HG03439 (cell line): ENCODE data around the gene B4GALT6.

Experiments used
- ATAC-seq: cut with Tn5 transposase; IDR thresholded peaks from one replicate; pipeline ENCODE4 v1.9.1; 2021; ENCODE audit warnings: mild to moderate bottlenecking, moderate library complexity; ENCODE audit not compliant: unreplicated experiment

B4GALT6 gene

DNA sequence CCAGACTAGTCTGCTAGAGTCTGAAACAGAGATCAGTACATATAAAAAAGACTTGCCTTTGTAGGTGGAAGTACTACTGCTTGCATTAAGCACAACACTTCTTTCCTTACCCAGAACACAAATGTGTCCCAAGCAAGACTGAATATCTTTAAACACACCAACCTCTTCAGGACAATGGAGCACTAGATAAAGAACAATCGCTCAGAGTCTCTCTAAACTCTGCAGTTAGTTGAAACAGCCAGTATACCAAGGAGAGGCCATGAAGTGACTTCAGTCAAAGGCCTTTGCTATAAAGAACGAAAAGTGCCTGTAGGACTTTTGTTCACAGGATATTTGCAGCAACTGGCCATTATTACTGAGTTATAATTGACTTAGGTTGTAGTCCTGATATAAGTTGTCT, 9.9 kb upstream of the B4GALT6 start:
- no peak for ATAC-seq

- ATAC-seq, result no peak
Observed at GRCh38 chr18:31688606-31689005, 4.2 kb upstream of the B4GALT6 start.

GRCh38 chr18:31686986-31687928, 2.9 kb upstream of the B4GALT6 start:
- ATAC-seq, result no peak

DNA sequence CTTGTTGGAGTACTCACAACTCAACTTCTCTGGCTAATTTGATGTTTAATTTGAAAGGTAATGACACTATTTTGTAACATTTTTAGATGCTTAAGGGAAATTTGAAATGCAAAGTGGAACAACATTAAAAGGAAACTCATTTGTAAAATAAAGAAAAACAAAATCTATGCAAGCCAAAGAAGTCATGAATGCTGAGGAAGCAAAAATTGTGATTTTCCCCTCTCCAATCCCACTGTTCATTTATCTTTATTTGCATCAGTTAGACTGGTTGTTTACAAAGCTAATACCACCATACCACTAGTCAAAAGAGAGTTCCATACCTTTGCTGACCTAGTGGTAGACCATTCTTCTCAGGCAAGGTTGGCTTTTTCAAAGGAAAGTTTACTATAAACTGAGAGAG, 2.2 kb upstream of the B4GALT6 start:
- ATAC-seq, result no peak

DNA sequence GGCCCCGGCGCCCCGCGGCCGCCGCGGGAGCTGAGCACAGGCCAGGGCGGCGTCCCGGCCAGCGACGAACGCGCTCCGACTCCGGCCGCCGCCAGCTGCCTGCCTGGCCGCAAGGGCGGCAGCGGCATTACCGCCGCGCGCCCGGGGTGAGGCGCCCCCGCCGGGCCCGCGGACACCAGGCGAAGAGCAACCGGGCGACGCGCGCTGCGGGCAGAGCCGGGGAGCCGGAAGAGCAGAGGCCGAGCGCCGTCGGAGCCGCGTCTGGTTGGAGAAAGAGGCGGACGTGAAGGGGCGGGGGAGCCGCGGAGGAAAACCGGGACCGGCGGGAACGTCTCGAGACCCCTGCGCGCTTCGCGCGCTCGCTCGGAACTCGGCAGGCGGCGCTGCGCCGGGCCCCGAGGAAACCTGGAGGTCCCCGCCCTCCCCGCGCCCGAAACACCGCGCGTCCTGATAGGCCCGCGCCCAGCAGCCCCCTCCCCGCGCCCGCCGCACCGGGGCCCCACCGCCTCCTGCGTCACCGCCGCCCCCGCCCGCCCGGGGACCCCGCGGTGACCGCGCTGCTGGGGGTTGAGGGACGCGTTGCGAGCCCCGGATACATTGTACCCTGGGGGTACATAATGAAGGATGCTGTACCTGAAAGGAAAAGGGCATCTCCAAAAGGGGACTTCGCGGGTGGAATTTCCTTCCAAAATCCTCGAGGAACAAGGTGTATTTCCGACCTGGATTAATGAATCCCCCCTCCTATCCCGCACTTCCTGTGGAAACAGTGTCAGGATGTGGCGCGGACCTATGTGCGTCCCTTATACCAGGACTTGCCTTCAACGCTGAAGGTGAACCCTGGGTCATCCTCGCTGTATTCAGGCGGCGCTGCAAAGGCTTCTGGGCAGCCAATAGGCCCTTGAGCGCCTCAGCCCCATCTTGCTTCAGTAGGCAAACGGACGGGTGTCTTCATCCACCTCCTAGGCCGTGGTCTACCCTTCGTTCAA, 1.0 kb upstream of the B4GALT6 start:
- ATAC-seq, result peak; percentile 89

- ATAC-seq, result no peak
Observed at GRCh38 chr18:31683968-31684278, 458 bp downstream of the B4GALT6 start.

GRCh38 chr18:31683106-31683505, 1.3 kb downstream of the B4GALT6 start:
- ATAC-seq, result no peak

DNA sequence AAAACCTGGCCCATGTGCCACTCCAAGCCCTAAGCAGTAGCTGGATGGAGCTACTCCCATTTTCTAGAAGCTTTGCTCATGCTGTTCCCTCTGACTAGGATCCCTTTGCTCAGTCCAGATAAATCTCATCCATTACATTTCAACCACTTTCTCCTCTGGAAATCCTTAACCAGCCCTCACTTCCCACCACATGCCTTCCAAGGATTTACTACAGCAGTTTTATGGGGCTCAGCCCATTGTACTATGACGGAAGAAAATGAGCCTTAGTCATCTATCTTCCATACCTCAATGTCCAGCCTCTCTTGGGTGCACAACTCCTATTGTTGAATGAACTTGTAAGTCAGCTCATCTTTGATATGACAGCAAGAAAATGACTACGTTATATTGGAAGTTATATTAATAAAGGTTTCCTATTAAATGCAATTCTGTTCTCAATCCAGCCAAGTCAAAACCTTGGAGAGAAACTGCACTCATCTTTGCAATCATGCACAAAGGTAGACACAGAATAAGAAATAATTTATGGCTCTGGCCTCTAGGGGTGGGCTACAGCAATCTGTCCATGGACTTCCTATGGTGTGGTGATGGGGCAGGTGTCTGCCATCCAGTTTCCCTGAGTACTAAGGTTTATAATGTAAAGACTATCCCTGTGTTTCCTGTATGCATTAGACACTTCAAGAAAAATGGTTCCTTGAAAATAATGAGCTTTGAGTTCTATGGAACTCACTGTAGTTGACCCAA, 3.4 kb downstream of the B4GALT6 start:
- ATAC-seq, result no peak

DNA sequence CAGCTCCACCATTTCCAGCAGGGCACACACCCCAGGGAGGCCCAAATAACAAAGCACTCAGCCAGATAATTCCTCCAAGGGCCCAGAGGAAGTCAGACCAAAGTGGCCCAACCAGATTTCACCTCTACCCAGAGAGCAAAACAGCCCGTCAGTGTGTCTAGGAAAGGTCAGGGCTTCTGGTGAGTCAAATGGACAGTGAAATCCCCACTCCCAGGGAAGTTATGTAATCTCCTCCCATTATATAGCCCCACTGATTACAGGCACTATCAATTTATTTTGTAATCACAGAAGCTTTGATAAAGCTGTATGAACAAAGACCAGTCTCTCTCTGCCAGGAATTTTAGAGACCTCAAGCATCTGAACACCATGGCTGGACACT, 4.0 kb downstream of the B4GALT6 start:
- no peak for ATAC-seq

DNA sequence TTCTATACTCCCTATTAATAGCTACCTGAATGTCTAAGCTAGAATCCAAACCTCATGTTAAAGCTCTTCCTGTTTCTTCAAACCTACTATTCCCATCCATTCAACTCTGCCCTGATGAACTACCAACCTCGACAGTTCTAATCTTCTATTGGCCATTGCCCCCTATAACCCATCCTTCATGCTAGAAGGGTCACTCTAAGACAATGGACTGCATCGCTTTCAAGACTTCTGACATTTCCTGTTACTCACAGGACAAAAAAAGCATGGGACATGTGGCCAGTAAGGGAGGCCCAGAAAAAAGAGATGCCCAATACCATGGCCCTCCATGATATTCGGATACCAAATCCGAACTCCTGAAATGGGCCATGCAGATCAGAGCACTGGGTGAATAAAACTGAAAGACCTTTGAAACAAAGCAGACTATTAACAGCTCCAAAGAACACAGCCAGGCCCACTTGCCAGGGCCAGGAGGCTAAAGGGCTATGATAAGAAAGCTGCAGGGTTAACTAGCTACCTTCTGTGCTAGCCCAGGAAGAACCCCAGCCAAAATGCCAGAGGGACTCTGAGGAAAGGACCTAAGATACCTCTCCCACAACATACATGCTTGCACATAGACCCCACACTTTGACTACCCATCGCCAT, 4.5 kb downstream of the B4GALT6 start:
- ATAC-seq, result no peak

- ATAC-seq, result no peak
Observed at GRCh38 chr18:31679133-31679742, 5.1 kb downstream of the B4GALT6 start.

DNA sequence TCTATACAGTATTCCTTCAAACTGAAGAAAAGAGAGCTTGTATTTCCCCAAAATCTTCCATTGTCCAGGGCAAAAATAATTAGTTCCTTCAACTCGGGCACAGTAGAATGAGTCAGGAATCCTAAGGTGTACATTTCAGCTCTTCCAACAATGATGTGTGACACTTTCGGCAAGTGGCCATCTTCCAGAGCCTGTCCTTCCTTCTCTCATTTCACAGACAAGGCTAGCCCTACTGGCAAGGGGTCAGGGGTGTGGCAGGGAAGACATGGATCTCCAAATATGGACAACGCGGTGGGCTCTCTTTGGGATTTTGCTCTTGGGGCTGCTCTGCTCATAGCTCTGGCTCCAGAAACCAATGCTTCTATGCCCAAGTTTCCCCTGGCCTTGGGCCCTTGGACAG, 6.0 kb downstream of the B4GALT6 start:
- no peak for ATAC-seq

GRCh38 chr18:31677592-31677991, 6.8 kb downstream of the B4GALT6 start:
- no peak for ATAC-seq

DNA sequence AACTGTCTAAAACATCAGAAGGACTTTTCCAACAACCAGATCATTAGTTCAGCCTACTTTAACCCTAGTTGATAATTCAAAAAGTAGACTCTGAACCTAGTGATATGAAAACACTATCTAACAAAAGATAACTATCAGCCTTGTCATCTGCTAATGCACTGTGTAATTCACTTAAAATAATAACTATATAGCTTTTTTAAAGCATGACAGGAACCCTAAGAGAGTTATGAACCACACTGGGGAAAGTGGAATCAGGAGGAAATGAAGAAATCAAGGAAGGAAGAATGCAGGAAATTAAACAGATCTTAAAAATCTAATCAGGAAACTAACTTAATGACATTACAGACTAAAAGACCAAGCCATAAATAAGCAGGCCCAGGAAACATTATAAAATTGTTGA, 9.0 kb downstream of the B4GALT6 start:
- no peak for ATAC-seq

GRCh38 chr18:31672628-31673135, 11.7 kb downstream of the B4GALT6 start:
- no peak for ATAC-seq

DNA sequence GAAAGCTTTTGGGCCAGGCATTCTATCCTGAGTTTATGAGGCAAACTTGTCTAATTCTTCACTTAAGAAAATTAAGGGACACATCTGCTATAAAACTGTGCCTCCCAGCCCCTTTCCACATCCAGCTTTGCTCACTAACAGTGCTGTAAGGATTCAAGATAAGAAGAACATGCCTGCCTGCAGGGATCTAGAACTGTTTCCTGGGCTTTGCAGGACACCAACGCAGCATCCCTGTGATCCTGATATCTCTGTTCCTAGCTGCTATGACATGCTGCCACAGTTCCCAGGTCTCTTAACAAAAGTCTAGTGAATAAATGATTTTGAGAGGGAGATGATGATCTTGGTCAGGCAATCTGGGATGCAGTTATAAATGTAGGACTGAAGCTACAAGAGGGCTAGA, 12.4 kb downstream of the B4GALT6 start:
- ATAC-seq, result no peak

GRCh38 chr18:31669541-31669940, 14.8 kb downstream of the B4GALT6 start:
- no peak for ATAC-seq

GRCh38 chr18:31667185-31667584, 17.2 kb downstream of the B4GALT6 start:
- ATAC-seq, result no peak

DNA sequence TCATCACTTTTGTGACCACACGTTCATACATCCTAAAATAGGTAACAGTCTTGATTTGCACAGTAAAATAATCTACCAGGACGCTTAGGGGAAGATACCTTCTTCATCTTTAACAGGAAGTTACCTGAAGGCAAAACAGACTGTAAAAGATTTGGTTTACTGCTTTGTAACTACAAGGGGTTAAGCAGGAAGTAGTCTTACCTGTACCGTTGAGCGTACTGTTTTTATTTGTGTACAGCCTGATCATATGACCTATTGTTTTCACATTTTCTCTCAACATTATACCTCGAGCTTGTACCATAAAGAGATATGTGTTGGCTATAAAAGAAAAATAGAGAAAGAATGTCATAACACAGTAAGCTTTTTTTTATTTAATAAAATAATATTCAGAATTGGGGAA, 18.3 kb downstream of the B4GALT6 start:
- no peak for ATAC-seq

DNA sequence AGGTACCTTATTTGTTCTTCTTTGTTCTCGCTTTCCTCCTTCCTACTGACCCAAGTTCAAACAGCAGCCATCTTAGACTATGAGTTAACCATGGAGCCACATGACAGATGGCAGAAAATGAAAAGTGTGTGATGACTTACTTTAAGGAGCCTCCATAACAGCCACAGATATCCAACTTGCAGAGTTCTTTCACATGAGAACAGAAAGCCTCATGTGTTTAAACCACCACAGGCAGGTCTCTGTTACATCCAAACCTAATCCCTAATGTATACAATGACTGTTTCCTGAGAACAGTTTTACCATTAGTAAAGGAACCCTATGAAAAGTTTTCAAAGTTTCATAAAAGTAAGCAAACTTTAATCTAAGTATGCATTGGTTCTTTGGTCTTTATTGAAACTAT, 20.3 kb downstream of the B4GALT6 start:
- ATAC-seq, result no peak
